Activated CD8-positive, alpha-beta memory T cell treated with anti-CD3 and anti-CD28 coated beads for 4 hours (primary cell): Measurements from ENCODE around the gene CLEC10A.

Experiments
- DNase-seq, 2 donors: peaks; one replicate each; pipeline ENCODE4 v3.0.0-alpha.2; 2020; ENCODE audit warnings: low read depth in 2 of 2

Gene CLEC10A

DNA sequence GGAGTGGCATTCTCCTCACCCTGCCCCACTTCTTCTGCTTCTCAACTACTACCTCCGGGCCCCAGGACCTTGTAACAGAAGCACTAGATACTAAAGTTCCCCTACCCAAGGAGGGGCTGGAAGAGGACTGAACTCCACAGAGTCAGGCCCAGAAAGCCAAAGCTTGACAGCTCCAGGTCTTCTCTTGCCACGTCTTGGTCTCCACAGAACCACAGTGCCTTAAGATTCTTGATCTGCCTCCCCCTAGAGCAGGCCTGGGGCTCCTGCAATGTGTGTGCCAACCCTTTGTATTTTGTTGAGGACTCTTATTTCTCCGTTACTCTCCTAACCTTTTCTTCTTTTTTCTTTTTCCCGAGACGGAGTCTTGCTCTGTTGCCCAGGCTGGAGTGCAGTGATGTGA is 40.2 kb downstream of the CLEC10A start:
- DNase-seq = no peak

DNA sequence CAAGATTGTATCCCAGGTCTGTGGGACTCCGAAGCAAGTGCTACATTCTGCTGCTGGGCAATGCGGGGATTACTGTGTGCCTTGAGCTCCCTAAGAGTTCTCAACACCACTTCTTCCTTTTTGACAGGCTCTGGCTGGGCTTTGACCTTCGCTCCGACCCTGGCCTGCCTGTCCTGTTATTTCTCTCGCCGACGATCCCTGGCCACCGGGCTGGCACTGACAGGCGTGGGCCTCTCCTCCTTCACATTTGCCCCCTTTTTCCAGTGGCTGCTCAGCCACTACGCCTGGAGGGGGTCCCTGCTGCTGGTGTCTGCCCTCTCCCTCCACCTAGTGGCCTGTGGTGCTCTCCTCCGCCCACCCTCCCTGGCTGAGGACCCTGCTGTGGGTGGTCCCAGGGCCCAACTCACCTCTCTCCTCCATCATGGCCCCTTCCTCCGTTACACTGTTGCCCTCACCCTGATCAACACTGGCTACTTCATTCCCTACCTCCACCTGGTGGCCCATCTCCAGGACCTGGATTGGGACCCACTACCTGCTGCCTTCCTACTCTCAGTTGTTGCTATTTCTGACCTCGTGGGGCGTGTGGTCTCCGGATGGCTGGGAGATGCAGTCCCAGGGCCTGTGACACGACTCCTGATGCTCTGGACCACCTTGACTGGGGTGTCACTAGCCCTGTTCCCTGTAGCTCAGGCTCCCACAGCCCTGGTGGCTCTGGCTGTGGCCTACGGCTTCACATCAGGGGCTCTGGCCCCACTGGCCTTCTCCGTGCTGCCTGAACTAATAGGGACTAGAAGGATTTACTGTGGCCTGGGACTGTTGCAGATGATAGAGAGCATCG is 41.8 kb downstream of the CLEC10A start:
- DNase-seq = no peak

DNA sequence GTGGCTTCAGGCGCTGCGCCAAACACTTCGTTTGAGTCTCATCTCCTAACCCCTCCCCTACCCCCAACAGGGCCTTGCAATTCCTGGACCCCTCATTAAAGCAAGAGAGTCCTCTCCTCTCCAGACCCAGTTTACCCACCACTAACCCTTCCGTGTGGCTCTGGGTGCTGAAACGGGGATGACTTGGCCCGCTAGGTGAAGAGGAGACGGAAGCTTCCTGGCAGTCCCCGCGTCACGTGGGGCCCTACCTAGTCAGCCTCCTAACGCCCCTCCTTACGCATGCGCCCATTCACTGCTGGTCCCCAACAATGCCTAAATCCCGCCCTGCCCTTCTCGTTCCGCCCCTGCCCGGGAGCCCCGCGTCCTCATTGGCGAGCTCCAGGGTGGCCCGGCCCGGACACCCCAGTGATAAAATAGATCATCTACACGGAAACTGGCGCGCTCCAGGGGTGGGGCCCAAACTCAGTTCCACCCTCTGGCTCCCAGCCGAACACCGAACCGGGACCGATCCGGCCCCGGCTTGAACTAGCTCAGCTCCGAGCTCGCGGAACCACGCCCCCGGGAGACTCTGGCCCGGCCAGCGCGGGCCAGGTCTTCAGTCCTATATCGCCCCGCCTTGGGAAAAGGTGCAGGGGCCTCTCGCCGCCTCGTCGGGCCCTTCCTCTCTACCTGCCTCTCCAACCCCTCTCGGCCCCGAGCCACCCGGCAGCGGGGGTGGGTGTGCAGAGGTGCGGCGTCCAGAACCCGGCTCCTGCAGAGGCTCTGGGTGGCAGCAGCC is 44.3 kb downstream of the CLEC10A start, which contains the start of gene SLC16A13:
TSS of gene SLC16A13 (plus strand) at position 425 of the 778 bp plus-strand sequence. CDS start 368 bp downstream, outside the sequence.
- DNase-seq = peak; percentile 96 to 97

- DNase-seq = no peak
Observed at GRCh38 chr17:7034955-7035590, 45.0 kb downstream of the CLEC10A start.

DNA sequence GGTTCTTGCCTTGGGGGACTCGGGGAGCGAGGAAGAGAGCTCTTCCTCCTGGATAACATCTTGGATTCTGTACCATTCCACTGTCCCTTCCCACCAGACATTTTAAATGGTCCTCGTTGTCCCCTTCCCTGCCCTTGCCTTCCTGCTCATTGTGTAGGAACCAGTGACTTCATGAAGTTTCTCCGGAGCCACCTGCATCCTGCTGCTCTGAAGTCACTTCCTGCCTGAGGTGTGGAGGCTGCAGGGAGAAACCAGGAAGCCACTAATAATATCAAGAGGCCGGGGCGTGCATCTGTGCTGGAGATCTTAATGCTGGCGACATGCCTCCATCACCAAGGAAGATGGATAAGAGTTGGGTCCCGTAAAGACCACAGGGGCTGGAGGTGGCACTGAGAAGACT is 50.4 kb downstream of the CLEC10A start:
- DNase-seq = no peak

GRCh38 chr17:7029096-7029495 is 51.0 kb downstream of the CLEC10A start:
- DNase-seq = no peak

GRCh38 chr17:7027335-7027734 is 52.7 kb downstream of the CLEC10A start:
- DNase-seq = no peak

- no peak for DNase-seq
Observed at GRCh38 chr17:7026471-7027115, 53.5 kb downstream of the CLEC10A start.

DNA sequence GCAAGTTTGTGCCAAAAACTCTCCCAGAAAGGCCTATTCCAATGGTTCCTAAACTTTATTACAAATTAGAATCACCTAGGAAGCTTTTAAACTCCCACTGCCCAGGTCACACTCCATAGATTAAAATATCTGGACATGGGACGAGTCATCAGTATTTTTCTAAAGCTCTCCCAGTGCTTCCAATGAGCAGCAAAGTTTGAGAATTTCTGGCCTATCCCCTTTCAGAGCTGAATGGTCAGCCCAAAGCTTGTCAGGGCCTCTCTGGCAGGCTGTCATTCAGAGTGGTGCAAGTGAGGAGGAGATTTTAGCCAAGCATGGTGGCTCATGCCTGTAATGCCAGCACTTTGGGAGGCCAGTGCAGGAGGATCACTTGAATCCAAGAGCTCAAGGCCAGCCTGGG is 54.8 kb downstream of the CLEC10A start:
- no peak for DNase-seq
